ENCODE data around the gene CUBN.

The CUBN gene

GRCh38 chr10:16913266-16913665 is 216.3 kb downstream of the CUBN start:
- TF ChIP-seq CTCF (IDR thresholded peaks at IDR 0.05; ENCODE audit: low read depth, low read length): no peak

GRCh38 chr10:16910793-16911164 is 218.8 kb downstream of the CUBN start:
- H3K4me3 ChIP-seq (ENCODE audit: low read depth, low read length): no peak overlapping the region
- no peak for TF ChIP-seq CTCF (IDR thresholded peaks at IDR 0.05; ENCODE audit: low read depth, low read length)

More at GRCh38 chr10:16913266-16913665, 216.3 kb downstream of the CUBN start:
- no peak overlapping the region for H3K4me3 ChIP-seq (ENCODE audit: low read depth, low read length)

GRCh38 chr10:16909961-16910792 is 219.4 kb downstream of the CUBN start:
- TF ChIP-seq CTCF (IDR thresholded peaks at IDR 0.05; ENCODE audit: low read depth, low read length): no peak
- no peak overlapping the region for H3K4me3 ChIP-seq (ENCODE audit: low read depth, low read length)

GRCh38 chr10:16909271-16909767 is 220.3 kb downstream of the CUBN start:
- TF ChIP-seq CTCF (IDR thresholded peaks at IDR 0.05; ENCODE audit: low read depth, low read length): no peak
- H3K4me3 ChIP-seq (ENCODE audit: low read depth, low read length): no peak overlapping the region

- no peak for TF ChIP-seq CTCF (IDR thresholded peaks at IDR 0.05; ENCODE audit: low read depth, low read length)
- H3K4me3 ChIP-seq (ENCODE audit: low read depth, low read length): no peak overlapping the region
Observed at GRCh38 chr10:16907687-16908086, 221.9 kb downstream of the CUBN start.

GRCh38 chr10:16905320-16905719 is 224.3 kb downstream of the CUBN start:
- no peak overlapping the region for H3K4me3 ChIP-seq (ENCODE audit: low read depth, low read length)
- TF ChIP-seq CTCF (IDR thresholded peaks at IDR 0.05; ENCODE audit: low read depth, low read length): no peak

- H3K4me3 ChIP-seq (ENCODE audit: low read depth, low read length): no peak overlapping the region
- no peak for TF ChIP-seq CTCF (IDR thresholded peaks at IDR 0.05; ENCODE audit: low read depth, low read length)
Observed at GRCh38 chr10:16904639-16905061, 225.0 kb downstream of the CUBN start.
